ENCODE measurements around the gene NFAM1.

DNA sequence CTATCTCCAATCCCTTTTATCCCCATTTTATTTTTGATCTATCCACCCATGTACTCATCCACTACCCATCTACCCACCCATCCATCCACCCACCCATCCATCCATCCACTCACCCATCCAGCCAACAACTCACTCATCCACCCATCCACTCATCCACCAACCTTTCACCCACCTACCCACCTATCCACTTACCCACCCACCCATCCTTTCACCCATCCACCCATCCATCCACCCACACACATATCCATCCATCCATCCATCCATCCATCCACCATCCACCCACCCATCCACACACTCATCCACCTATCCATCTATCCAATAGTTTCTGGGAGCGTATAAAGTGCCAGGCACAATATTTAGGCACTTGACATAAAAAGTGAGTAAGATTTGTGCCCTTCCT is 39.2 kb upstream of the NFAM1 start:
- TF ChIP-seq CTCF (conservative IDR thresholded peaks at IDR 0.05; ENCODE audit: low read depth, low read length): no peak
- no peak for TF ChIP-seq EZH2 (IDR thresholded peaks at IDR 0.05; ENCODE audit: borderline replicate concordance, low read depth, low read length, poor library complexity, severe bottlenecking)

All from A673 (cell line).